HG03025 (cell line): ENCODE data around the gene EDEM2.
A peak's percentile ranks its signal among the peaks of the same experiment; 100 is the strongest.
"Not testable (repeated sequence)": the region's sequence is repeated elsewhere in the genome, so short reads cannot be mapped to it uniquely, and the experiment has no call there.

Experiments
- ATAC-seq: cut with Tn5 transposase; IDR thresholded peaks from one replicate; pipeline ENCODE4 v1.9.1; 2021; ENCODE audit warnings: mild to moderate bottlenecking, moderate library complexity; ENCODE audit not compliant: unreplicated experiment, low FRiP score

EDEM2 gene

GRCh38 chr20:35146920-35147574 is at the start of gene EDEM2:
EDEM2 (minus strand) TSS chr20:35147336; CDS start chr20:35147258, 78 bp downstream.
- peak; percentile 75 for ATAC-seq

GRCh38 chr20:35196313-35196712 is 49.2 kb upstream of the EDEM2 start:
- ATAC-seq = no peak

GRCh38 chr20:35193031-35193791 is 46.1 kb upstream of the EDEM2 start:
- ATAC-seq = not testable (repeated sequence)

GRCh38 chr20:35192118-35192872 is 45.2 kb upstream of the EDEM2 start:
- no peak for ATAC-seq

- ATAC-seq = no peak
These were observed 44.4 kb upstream of the EDEM2 start for GRCh38 chr20:35191419-35192117.

GRCh38 chr20:35190556-35190955 is 43.4 kb upstream of the EDEM2 start:
- ATAC-seq = no peak

- not testable (repeated sequence) for ATAC-seq
These were observed 42.1 kb upstream of the EDEM2 start for GRCh38 chr20:35189223-35189622.

GRCh38 chr20:35187584-35188190 is 40.6 kb upstream of the EDEM2 start:
- ATAC-seq = no peak

GRCh38 chr20:35186691-35187289 is 39.7 kb upstream of the EDEM2 start:
- ATAC-seq = not testable (repeated sequence)

- ATAC-seq = no peak
These were observed 34.6 kb upstream of the EDEM2 start for GRCh38 chr20:35181731-35182130.

- ATAC-seq = no peak
These were observed 33.1 kb upstream of the EDEM2 start for GRCh38 chr20:35180266-35180665.

- no peak for ATAC-seq
These were observed 32.4 kb upstream of the EDEM2 start for GRCh38 chr20:35179292-35180212.

GRCh38 chr20:35176132-35176531 is 29.0 kb upstream of the EDEM2 start:
- no peak for ATAC-seq

- no peak for ATAC-seq
These were observed 27.5 kb upstream of the EDEM2 start for GRCh38 chr20:35174458-35175216.

GRCh38 chr20:35173576-35174192 is 26.5 kb upstream of the EDEM2 start:
- ATAC-seq = no peak

- no peak for ATAC-seq
These were observed 25.3 kb upstream of the EDEM2 start for GRCh38 chr20:35172434-35172806.

- no peak for ATAC-seq
These were observed 24.8 kb upstream of the EDEM2 start, which contains the start of gene PROCR for GRCh38 chr20:35171753-35172433. PROCR (plus strand) TSS chr20:35172072; CDS start chr20:35172155, 83 bp downstream.
